H9 (cell line): ENCODE data around the gene DARS1. TPM values are rescaled to one million over a fixed set of nuclear protein-coding genes. Genes with fewer than 3 reads are reported as not detected.

Experiments
- DNase-seq: peaks from one replicate; pipeline ENCODE4 v3.0.0-alpha.2; 2017
- H2AFZ ChIP-seq: one replicate; pipeline ENCODE4 v1.6.1; 2013; ENCODE audit warnings: mild to moderate bottlenecking, low read length, control low read depth, moderate library complexity
- H2AK5ac ChIP-seq: 2 replicates; pipeline ENCODE4 v1.6.1; 2013; ENCODE audit warnings: low read length, control low read depth, mixed read lengths; ENCODE audit not compliant: insufficient read length
- H2BK120ac ChIP-seq: one replicate; pipeline ENCODE4 v1.6.1; 2013; ENCODE audit warnings: low read depth, mild to moderate bottlenecking, low read length, control low read depth, inconsistent platforms; ENCODE audit not compliant: poor library complexity, severe bottlenecking
- H2BK12ac ChIP-seq: 2 replicates; pipeline ENCODE4 v1.6.1; 2013; ENCODE audit warnings: low read length, control low read depth, mixed read lengths, low read depth; ENCODE audit not compliant: insufficient read length
- H2BK15ac ChIP-seq: 2 replicates; pipeline ENCODE4 v1.6.1; 2013; ENCODE audit warnings: low read depth, low read length, control low read depth
- H2BK20ac ChIP-seq: one replicate; pipeline ENCODE4 v1.6.1; 2013; ENCODE audit warnings: low read depth, mild to moderate bottlenecking, low read length, control low read depth, inconsistent platforms; ENCODE audit not compliant: poor library complexity, severe bottlenecking
- H2BK5ac ChIP-seq: 2 replicates; pipeline ENCODE4 v1.6.1; 2013; ENCODE audit warnings: low read length, control low read depth, mixed read lengths; ENCODE audit not compliant: insufficient read length
- H3K14ac ChIP-seq: 2 replicates; pipeline ENCODE4 v1.6.1; 2013; ENCODE audit warnings: low read length, control low read depth; ENCODE audit not compliant: insufficient read depth
- H3K18ac ChIP-seq: 2 replicates; pipeline ENCODE4 v1.6.1; 2013; ENCODE audit warnings: low read depth, mild to moderate bottlenecking, mixed read lengths, low read length, control low read depth; ENCODE audit not compliant: insufficient read length
- H3K23ac ChIP-seq: 2 replicates; pipeline ENCODE4 v1.6.1; 2013; ENCODE audit warnings: low read length, control low read depth, mixed read lengths, low read depth; ENCODE audit not compliant: insufficient read length
- H3K23me2 ChIP-seq: 2 replicates; pipeline ENCODE4 v1.6.1; 2013; ENCODE audit warnings: low read depth, mild to moderate bottlenecking, mixed read lengths, low read length, control low read depth; ENCODE audit not compliant: insufficient read length, poor library complexity, severe bottlenecking
- H3K27ac ChIP-seq: 2 replicates; pipeline ENCODE4 v1.5.1; 2013; ENCODE audit warnings: low read length, control low read depth, mixed read lengths, low read depth; ENCODE audit not compliant: insufficient read length
- H3K27me3 ChIP-seq: 2 replicates; pipeline ENCODE4 v1.6.1; 2013; ENCODE audit warnings: low read length, control low read depth, inconsistent platforms; ENCODE audit not compliant: insufficient read depth
- H3K4ac ChIP-seq: 2 replicates; pipeline ENCODE4 v1.6.1; 2013; ENCODE audit warnings: low read depth, mild to moderate bottlenecking, control low read depth, inconsistent platforms, low read length, moderate library complexity
- H3K4me1 ChIP-seq: 2 replicates; pipeline ENCODE4 v1.6.1; 2013; ENCODE audit warnings: low read length, control low read depth, inconsistent platforms; ENCODE audit not compliant: insufficient read depth
- H3K4me2 ChIP-seq: 2 replicates; pipeline ENCODE4 v1.6.1; 2013; ENCODE audit warnings: low read length, control low read depth, mixed read lengths; ENCODE audit not compliant: insufficient read length, insufficient read depth
- H3K56ac ChIP-seq: 2 replicates; pipeline ENCODE4 v1.6.1; 2013; ENCODE audit warnings: low read depth, mild to moderate bottlenecking, mixed read lengths, low read length, control low read depth; ENCODE audit not compliant: insufficient read length
- H3K79me1 ChIP-seq: 2 replicates; pipeline ENCODE4 v1.6.1; 2013; ENCODE audit warnings: low read depth, mild to moderate bottlenecking, moderate library complexity, low read length, control low read depth, inconsistent platforms; ENCODE audit not compliant: insufficient read depth, poor library complexity, severe bottlenecking
- H3K79me2 ChIP-seq: 2 replicates; pipeline ENCODE4 v1.6.1; 2013; ENCODE audit warnings: low read length, control low read depth, inconsistent platforms; ENCODE audit not compliant: insufficient read depth
- H3K9ac ChIP-seq: 2 replicates; pipeline ENCODE4 v1.6.1; 2013; ENCODE audit warnings: low read length, control low read depth, mixed read lengths; ENCODE audit not compliant: insufficient read length; ENCODE audit errors: extremely low read depth
- H3K9me3 ChIP-seq: one replicate; pipeline ENCODE4 v1.6.1; 2013; ENCODE audit warnings: low read depth, low read length, inconsistent platforms; ENCODE audit not compliant: control insufficient read depth
- H3T11ph ChIP-seq: one replicate; pipeline ENCODE4 v1.6.1; 2013; ENCODE audit warnings: mild to moderate bottlenecking, low read length, control low read depth, inconsistent platforms
- H4K20me1 ChIP-seq: one replicate; pipeline ENCODE4 v1.6.1; 2013; ENCODE audit not compliant: control insufficient read depth, insufficient read length, insufficient read depth
- H4K5ac ChIP-seq: 2 replicates; pipeline ENCODE4 v1.6.1; 2013; ENCODE audit warnings: low read depth, mild to moderate bottlenecking, mixed read lengths, low read length, control low read depth; ENCODE audit not compliant: insufficient read length
- H4K8ac ChIP-seq: replicated peaks from 2 replicates; pipeline ENCODE4 v1.6.1; 2013; ENCODE audit warnings: low read length, control low read depth, mixed read lengths, low read depth; ENCODE audit not compliant: insufficient read length
- H4K91ac ChIP-seq: 2 replicates; pipeline ENCODE4 v1.6.1; 2013; ENCODE audit warnings: low read depth, mild to moderate bottlenecking, moderate library complexity, mixed read lengths, low read length, control low read depth; ENCODE audit not compliant: insufficient read length
- H3K27ac Mint-ChIP-seq, 3 experiments: 2 replicates in 2 of 3; 3 replicates in 1 of 3; pipeline ENCODE4 v1.8.0; 2020 to 2021; ENCODE audit warnings: mixed read lengths in 3 of 3, mild to moderate bottlenecking in 1 of 3, moderate library complexity in 1 of 3
- H3K27me3 Mint-ChIP-seq: 2 replicates; pipeline ENCODE4 v1.8.0; 2021; ENCODE audit warnings: low read depth, mild to moderate bottlenecking, moderate library complexity, mixed read lengths
- H3K36me3 Mint-ChIP-seq, 3 experiments: 2 replicates in 2 of 3; 3 replicates in 1 of 3; pipeline ENCODE4 v1.8.0; 2020 to 2021; ENCODE audit warnings: low read depth in 3 of 3, mixed read lengths in 3 of 3; ENCODE audit not compliant: insufficient read depth in 1 of 3
- H3K4me1 Mint-ChIP-seq, 2 experiments: 2 replicates each; pipeline ENCODE4 v1.8.0; 2020; ENCODE audit warnings: mixed read lengths in 2 of 2
- H3K4me3 Mint-ChIP-seq, 2 experiments: 2 replicates in 1 of 2; 3 replicates in 1 of 2; pipeline ENCODE4 v1.8.0; 2020 to 2021; ENCODE audit warnings: mild to moderate bottlenecking in 2 of 2, mixed read lengths in 2 of 2, moderate library complexity in 1 of 2
- H3K9me3 Mint-ChIP-seq, 2 experiments: 2 replicates in 1 of 2; 3 replicates in 1 of 2; pipeline ENCODE4 v1.8.0; 2020; ENCODE audit warnings: mild to moderate bottlenecking in 2 of 2, mixed read lengths in 2 of 2, moderate library complexity in 1 of 2
- WGBS: extraction: QIAGEN DNeasy Blood & Tissue Kit; methylation state at CpG from one replicate; pipeline ENCODE4 v1.1.7; 2013; ENCODE audit warnings: missing lambda C conversion rate, low lambda C conversion rate, mixed read lengths; ENCODE audit not compliant: insufficient read length; ENCODE audit errors: extremely low coverage; 5-methylcytosine and 5-hydroxymethylcytosine counted together
- total RNA-seq: library from RNA; stranded (reverse); gene quantifications from 2 replicates; pipeline ENCODE4 v1.2.1, GENCODE V29; 2021
- TF ChIP-seq, protein P1 (sequence below): fragments of 200-600 bp; sonication (generic); conservative IDR thresholded peaks from 3 replicates; pipeline ENCODE4 v1.8.0; 2021; ENCODE audit warnings: antibody characterized with exemption, mild to moderate bottlenecking

Gene DARS1
- total RNA-seq, 1 experiment from 2014 or later = 117 TPM

DNA sequence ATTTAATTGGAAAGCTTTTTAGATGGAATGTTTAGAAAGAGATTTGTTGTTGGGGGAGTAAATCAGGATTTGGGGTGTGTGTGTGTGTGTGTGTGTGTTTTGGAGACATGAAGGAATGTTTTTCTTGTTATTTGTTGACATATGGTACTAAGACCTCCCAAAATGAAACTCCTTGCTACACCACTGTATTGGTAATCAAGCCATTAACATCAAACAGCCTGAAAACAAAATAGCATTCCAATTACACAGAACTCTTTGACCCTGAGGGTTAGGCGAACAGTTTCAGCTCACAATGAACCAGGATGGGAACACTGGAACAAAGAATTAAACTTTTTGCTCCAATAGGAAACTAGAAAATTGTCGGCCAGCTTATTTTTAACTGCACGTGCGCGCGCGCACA lies 41.7 kb upstream of the DARS1 start:
- Mint-ChIP-seq H3K4me3 (no peak overlapping the region), H3K27ac (no peak overlapping the region), H3K9me3 (no peaks in the 10 kb centered on the region), H3K36me3 (0 out of 7 replicates have a peak, but pooled peaks cover 0 to 2% (median 0%) of the 10 kb centered on the region in 3 experiments), H3K4me1 (peaks cover 22 to 32% of the 10 kb centered on the region in 2 experiments), H3K27me3 (peaks cover 2% of the 10 kb centered on the region; the same call in 1 of the 2 replicates)
- no peak overlapping the region for H2BK120ac ChIP-seq
- H3K18ac ChIP-seq = no peak overlapping the region
- H4K8ac ChIP-seq = no peak overlapping the region
- H2BK20ac ChIP-seq = no peak overlapping the region
- H3K9ac ChIP-seq = no peak overlapping the region
- WGBS = no CpG with 5 or more reads among the region's 7 CpGs
- H2BK15ac ChIP-seq = no peak overlapping the region
- no peaks in the 10 kb centered on the region for H3K79me1 ChIP-seq
- H3K27ac ChIP-seq = no peak overlapping the region
- H3K9me3 ChIP-seq = no peaks in the 10 kb centered on the region
- H2BK12ac ChIP-seq = no peak overlapping the region
- no peak overlapping the region for H4K5ac ChIP-seq
- H3K56ac ChIP-seq = no peak overlapping the region
- H3K4me1 ChIP-seq = no peaks in the 10 kb centered on the region; the same call in 1 of the 2 replicates
- H3K27me3 ChIP-seq = no peaks in the 10 kb centered on the region
- H3K4ac ChIP-seq = no peak overlapping the region
- H2AFZ ChIP-seq = no peak overlapping the region
- DNase-seq = no peak
- H2AK5ac ChIP-seq = no peak overlapping the region
- no peak overlapping the region for H4K91ac ChIP-seq
- TF ChIP-seq, protein P1, sequence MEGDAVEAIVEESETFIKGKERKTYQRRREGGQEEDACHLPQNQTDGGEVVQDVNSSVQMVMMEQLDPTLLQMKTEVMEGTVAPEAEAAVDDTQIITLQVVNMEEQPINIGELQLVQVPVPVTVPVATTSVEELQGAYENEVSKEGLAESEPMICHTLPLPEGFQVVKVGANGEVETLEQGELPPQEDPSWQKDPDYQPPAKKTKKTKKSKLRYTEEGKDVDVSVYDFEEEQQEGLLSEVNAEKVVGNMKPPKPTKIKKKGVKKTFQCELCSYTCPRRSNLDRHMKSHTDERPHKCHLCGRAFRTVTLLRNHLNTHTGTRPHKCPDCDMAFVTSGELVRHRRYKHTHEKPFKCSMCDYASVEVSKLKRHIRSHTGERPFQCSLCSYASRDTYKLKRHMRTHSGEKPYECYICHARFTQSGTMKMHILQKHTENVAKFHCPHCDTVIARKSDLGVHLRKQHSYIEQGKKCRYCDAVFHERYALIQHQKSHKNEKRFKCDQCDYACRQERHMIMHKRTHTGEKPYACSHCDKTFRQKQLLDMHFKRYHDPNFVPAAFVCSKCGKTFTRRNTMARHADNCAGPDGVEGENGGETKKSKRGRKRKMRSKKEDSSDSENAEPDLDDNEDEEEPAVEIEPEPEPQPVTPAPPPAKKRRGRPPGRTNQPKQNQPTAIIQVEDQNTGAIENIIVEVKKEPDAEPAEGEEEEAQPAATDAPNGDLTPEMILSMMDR = no peak
- H4K20me1 ChIP-seq = no peaks in the 10 kb centered on the region
- H3T11ph ChIP-seq = no peak overlapping the region
- no peak overlapping the region for H3K23ac ChIP-seq
- H3K4me2 ChIP-seq = no peak overlapping the region
- H3K23me2 ChIP-seq = peaks cover 6% of the 10 kb centered on the region
- no peak overlapping the region for H3K14ac ChIP-seq
- no peaks in the 10 kb centered on the region for H3K79me2 ChIP-seq
- no peak overlapping the region for H2BK5ac ChIP-seq
